ENCODE results near the gene FHOD3.
A peak's percentile ranks its signal among the peaks of the same experiment; 100 is the strongest.

The FHOD3 gene

DNA sequence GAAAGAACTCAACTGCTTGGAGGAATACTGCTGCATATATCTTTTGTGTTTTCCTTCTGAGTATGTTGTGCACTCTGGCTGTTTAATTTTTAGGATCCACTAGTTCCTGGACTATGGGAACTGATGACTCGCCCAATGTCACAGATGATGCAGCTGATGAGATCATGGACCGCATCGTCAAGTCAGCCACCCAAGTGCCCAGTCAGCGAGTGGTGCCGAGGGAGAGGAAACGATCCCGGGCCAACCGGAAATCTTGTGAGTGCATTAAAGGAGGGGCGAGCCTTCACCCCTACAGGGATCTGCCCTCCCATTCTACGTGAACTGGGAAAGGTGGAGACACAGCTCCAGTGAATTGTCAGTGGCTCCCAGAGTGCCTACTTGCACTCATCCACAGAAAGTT is 471.7 kb downstream of the FHOD3 start:
- no peak for DNase-seq

DNA sequence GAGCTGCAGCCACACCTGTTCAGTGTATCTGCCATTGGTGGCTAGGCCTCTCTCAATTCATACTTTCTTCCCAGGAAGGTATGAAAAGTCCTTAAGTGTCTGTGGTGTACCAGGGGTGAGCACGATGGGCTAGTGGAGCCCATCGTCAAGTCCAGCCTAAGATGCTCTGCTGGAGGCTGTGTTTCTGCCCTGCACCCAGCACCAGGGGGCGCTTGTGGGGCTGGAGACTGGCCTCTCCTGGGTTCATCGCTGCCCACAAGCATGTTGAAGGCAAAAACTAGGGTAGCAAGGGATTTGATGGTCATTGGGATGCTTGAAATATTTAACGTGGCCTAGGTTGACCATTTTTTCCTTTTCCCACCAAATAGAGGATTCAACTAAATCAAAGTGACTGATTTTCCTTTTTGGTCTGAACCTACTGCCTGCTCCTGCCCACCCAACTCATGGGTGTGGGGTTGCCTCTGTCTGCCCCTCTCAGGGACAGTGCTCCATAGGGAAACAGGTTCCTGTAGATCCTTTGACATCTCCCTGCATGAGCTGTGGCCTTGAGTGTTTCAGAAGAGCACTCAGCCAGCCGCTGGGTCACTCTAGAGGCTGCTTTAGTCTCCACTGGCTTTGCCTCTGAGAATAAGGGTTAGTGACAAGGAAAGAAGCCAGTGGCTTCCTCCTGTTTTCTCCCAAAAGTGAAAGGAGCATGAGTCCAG is 472.2 kb downstream of the FHOD3 start:
- no peak for DNase-seq

DNA sequence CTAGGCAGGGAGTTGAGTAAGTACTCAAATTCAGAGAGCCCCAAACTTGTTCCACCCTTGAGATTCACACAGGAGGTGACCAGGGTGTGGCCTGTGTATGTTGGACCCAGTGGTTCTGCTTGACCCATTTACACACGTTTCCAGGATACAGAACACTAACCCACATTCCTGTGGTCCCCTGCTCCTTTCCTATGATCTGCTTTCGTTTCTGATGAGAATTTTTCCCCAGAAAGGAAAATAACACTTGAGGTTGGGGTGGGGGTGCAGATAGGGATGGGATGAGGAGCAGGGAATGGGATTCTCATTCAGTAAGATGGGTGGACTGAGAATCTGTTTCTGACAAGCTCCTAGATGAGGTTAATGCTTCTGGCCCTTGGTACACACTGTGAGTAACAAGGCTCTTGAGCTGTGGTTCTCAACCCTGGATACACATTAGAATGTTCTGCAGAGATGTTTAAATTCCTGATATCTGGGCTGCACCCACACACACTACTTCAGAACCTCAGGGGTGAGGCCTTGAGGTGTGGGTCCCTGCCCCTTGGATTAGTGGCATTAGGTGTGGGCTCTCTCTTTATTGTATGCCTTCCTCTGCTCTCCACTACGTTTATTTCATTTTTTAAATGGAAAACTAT is 472.9 kb downstream of the FHOD3 start:
- no peak for DNase-seq

DNA sequence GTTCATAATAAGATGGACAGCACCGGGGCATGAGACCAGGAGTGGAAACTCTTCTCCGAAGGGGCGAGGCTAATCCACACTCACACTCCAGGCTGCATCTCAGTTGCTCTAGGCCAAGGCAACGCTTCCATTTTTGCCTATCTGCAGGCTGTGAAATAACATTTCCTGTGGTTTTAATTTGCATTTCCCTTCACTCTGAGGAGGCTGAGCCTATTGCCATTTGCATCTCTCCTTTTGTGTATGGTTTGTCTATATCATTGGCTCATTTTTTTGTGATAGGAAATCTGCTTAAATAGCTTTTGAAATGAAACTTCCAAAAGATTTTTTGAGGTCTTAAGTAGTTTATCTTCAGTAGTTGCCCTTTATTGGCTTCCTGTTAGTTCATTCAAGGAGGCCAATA is 473.7 kb downstream of the FHOD3 start:
- no peak for DNase-seq

GRCh38 chr18:36772241-36772723 is 474.8 kb downstream of the FHOD3 start:
- DNase-seq, result no peak

GRCh38 chr18:36775396-36775795 is 477.9 kb downstream of the FHOD3 start:
- DNase-seq, result no peak

DNA sequence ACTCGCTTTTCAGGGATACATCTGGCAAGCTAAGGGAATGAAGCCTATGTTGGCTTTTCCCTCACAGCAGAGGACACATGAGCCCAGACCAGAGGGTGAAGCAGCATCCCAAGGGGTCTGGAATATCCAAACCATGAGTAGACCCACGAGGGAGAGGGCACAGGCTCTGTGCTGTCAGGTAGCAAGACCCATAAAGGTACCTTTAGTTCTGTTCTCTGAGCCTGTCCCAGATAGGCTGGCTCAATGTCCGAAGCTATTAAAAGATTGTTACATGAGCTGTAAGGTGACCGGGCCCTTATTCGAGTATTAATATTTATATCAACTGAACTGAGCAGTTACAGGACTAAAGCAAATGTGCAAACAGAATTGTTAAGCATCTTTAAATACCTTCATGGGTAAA is 479.1 kb downstream of the FHOD3 start:
- no peak for DNase-seq

DNA sequence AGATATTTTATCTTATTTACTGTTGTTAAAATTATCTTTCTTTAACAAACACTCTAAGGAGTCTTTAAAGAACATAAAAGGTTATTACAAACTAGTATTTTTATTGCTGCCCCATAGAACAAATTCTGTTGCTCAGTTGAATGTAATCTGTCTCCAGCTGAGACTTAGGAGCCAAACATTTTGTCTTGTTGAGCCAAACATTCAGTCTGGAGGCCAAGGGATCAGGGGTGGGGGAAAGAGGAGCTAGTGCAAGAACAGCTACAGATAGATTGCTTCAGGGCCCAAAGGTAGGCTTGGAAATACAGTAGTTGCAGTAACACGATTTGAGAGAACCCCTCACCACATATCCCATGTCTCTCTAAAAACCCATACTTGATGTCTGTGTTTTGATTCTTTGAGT is 480.1 kb downstream of the FHOD3 start:
- no peak for DNase-seq

GRCh38 chr18:36780748-36781147 is 483.2 kb downstream of the FHOD3 start:
- DNase-seq, result no peak

DNA sequence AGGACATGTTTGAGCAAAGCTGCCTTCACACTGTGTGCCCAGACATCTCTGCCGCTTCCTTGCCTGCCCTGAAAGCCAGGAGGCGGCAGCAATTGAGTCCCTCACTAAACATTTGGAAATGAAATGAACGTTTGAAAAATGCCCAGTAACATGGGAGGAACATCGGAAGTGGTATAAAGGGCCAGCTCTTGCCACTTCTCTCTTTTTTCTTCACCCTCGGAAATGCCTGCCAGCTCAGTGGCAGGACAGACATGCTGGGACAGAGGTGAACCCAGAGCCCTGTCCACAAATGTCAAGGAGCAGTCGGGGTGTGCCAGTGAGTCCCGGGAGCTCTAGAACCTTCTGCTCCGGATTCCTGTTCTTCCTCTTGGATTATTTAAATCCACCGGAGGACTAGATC is 485.2 kb downstream of the FHOD3 start:
- DNase-seq, result no peak

DNA sequence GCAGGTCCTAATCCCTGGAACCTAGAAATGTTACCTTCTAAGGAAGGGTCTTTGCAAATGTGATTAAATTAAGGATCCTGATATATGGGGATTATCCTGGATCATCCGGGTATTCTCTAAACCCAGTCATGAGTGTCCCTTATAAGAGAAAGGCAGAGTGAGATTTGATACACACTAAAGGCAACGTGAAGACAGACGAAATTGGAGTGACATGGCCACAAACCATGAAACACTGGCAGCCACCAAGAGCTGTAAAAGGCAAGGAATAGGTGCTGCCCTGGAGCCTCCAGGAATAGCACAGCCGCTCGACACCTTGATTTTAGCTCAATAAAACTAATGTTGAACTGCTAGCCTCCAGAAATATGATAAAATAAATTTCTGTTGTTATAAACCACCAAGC is 486.3 kb downstream of the FHOD3 start:
- no peak for DNase-seq

DNA sequence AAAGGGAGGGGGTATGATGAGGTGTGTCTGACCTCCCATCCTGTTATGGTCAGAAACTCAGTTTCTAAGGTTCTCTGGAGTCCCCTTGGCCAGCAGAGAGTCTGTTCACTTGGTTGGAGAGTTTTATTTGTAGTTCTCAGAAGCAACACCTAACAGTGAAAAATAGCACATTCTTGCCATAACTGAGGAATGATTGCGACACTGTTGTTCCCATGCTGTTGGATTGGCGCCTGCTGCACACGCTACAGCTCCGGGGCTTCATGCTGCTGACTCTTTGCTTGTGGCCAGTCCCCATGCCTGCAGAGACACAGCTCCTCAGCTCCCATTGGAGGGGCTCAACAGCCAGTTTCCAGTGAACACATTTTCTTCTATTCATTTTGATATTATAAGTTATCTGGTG is 489.2 kb downstream of the FHOD3 start:
- no peak for DNase-seq

DNA sequence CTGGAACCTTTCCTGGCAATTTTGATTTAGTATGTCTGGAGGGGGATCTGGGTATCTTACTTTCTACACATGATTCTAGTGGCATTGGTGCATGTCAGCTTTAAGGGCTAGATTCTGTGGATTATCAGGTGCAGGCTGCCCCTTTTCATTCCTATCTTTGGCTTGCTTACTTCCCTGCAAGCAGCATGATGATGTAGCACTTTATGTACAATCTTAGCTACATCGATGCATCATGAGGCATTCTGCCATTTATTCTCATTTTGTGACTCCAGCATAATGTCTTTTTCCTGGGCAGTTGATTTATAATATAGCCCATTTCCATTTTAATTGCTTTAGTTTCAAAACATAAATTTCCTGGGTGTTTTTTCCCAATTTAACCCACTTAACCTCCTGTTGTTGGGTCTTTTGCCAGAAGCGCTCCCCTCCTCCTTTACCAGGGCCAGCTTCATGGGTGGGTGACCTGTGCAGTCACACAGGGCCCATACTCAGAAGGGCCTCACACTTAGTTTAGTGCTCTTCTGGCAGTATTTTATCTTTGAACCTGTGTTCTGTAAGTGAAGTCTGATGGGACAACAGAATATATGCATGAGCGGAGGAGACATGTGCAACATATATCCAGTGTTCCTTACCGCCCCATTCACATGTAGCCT is 495.2 kb downstream of the FHOD3 start:
- DNase-seq, result no peak

GRCh38 chr18:36798738-36799473 is 501.4 kb downstream of the FHOD3 start:
- DNase-seq, result no peak

- DNase-seq, result no peak
These were observed 507.6 kb downstream of the FHOD3 start for GRCh38 chr18:36805105-36805504.

- DNase-seq, result no peak
These were observed 511.2 kb downstream of the FHOD3 start for GRCh38 chr18:36808681-36809080.

DNA sequence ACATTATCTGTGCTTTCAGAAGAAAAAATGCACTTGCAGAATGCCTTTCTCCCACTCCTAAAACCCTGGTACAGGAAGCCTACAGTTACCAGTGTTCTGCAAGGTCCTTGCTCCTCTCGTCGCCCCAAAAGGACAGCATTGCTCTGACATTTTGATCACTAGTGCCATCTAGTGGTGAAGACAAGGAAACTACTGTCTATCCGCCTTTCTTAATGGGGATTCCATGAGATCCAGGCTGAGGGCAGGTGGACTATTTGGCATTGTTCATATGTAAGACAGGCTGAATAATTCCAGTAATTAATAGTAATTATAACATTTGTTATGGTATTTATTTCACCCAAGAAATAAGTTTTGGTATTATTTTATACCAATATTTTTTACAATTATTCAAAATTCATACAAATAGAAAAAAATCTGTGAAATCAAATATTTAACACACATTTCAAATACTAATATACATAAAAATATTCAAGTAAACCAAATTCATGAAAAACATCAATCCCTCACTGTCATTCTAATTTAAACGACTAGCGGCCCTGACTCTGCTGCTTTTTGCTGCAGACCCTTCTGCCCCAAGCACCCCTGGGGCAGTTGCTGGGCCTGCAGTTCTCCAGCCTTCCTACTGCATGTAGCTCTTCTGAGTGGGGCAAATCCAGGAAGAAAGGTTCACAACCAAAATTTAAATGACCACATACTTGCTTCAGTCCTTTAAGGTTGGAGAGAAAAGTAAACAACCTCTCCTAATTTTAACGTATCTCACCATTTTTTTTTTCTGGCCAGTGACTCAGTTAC is 512.3 kb downstream of the FHOD3 start:
- peak; percentile 19 for DNase-seq

DNA sequence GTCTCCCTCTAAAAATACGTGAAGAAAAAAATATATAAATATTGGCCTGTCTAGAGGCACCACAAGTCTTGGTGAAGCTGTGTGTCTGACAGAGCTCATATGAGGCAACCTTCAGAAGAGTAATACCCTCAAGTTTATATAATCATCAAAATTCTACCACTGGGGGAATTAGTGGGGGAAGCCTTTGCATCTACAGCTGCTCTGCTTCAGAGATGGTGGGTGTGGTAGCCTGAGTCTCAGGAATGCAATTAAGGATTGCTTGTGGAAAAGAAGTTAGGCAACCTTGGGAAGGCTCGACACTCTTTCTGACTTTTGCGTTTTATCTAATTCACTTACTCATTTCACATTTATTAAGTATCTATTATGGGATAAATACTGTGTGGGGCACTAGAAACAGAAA is 513.9 kb downstream of the FHOD3 start:
- DNase-seq, result no peak

GRCh38 chr18:36811955-36812354 is 514.4 kb downstream of the FHOD3 start:
- DNase-seq, result no peak

DNA sequence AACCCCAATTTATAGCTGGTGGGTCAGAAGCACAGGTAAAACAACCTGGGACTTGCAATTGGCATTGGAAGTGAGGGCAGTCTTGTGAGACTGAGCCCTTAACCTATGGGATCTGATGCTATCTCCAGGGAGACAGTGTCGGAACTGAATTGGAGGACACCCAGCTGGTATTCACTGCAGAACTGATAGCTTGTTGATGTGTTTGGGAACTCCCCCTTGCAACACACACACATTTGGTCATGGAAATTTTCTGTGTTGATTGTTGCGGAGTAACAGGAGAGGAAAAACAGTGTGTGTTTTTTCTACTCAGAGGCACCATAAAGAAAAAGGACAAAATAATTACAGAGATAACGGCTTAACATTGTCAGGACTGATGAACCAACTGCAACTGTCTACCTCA is 515.2 kb downstream of the FHOD3 start:
- DNase-seq, result no peak

GRCh38 chr18:36813101-36813775 is 515.7 kb downstream of the FHOD3 start:
- no peak for DNase-seq

DNA sequence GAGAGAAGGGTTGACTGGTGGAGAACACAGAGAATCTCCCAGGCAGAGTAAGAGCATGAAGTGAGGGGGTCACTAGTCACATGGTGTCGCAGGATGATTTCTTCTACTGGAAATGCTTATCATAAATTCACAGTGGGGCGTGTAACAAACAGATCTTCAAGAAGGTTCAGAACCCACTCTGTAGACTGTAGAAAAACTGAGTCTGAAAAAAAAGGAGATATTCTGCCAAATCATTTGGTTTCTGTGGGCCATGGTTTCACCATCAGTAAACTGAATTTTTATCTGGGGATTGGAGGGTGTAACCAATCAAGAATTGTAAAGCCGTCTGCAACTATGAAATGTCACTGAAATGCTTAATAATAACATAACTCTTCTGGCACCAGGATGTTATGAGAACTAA is 516.3 kb downstream of the FHOD3 start:
- no peak for DNase-seq

Measured in CD4-positive, alpha-beta T cell treated with Interferon gamma for 1 hour (primary cell).